GM12892 (cell line): ENCODE results near the gene ARL4A.
"Not testable (repeated sequence)": the region's sequence is repeated elsewhere in the genome, so short reads cannot be mapped to it uniquely, and the experiment has no call there.

Experiments
- POLR2A ChIP-seq: IDR thresholded peaks from 2 replicates; pipeline ENCODE4 v1.6.1; 2011; ENCODE audit warnings: low read depth, low read length, control low read depth
- POLR2AphosphoS5 ChIP-seq: IDR thresholded peaks from 2 replicates; pipeline ENCODE4 v1.6.1; 2011; ENCODE audit warnings: low read depth, low read length, control low read depth
- TAF1 ChIP-seq: IDR thresholded peaks from 2 replicates; pipeline ENCODE4 v1.6.1; 2011; ENCODE audit warnings: low read depth, mild to moderate bottlenecking, control low read depth, low read length, borderline replicate concordance

DNA sequence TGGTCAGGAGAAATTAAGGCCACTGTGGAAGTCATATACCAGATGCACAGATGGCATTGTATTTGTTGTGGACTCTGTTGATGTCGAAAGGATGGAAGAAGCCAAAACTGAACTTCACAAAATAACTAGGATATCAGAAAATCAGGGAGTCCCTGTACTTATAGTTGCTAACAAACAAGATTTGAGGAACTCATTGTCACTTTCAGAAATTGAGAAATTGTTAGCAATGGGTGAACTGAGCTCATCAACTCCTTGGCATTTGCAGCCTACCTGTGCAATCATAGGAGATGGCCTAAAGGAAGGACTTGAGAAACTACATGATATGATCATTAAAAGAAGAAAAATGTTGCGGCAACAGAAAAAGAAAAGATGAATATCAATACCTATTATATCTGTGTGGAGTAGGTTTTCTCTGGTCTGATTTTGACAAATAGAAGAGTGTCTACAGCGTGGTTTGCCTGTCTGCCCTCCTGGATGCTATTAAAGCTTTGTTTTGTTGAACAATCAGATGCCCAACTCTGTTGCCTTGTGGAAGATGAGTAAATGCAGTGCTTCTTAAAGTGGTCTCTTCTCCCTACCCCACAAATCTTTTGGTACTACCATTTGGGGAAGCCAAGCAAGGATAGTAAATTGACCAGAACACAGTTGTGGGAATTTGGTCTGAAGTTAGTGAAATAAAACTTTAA, 1.2 kb downstream of the ARL4A start:
- TF ChIP-seq POLR2AphosphoS5, POLR2A, TAF1: not testable (repeated sequence)
